ENCODE results near the gene IPO11.
A peak's percentile ranks its signal among the peaks of the same experiment; 100 is the strongest.

IPO11 gene

DNA sequence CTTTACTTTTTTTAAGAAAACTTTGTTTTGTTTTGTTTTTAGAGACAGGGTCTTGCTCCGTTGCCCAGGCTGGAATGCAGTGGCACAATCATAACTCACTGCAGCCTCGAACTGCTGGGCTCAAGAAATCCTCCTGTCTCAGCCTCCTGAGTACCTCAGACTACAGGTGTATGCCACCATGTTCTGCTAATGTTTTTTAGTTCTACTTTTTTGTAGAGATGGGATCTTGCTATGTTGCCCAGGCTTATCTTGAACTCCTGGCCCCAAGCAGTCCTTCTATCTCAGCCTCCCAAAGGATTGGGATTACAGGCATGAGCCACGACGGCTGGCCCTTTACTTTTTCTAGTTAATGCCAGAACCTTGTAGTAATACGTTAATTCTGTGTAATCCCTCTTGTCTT lies 36.0 kb downstream of the IPO11 start:
- WGBS, 2 donors (ENCODE audit: extremely low coverage in 2 of 2, insufficient read length in 2 of 2, insufficient replicate concordance in 1 of 2), result no CpG with 5 or more reads among the region's 5 CpGs

GRCh38 chr5:62450259-62450658 lies 37.7 kb downstream of the IPO11 start:
- Histone ChIP-seq H2BK15ac (ENCODE audit: low read length) (no peak overlapping the region), H3K4me1 (ENCODE audit: control insufficient read depth in 2 of 2, insufficient read depth in 1 of 2, low read depth in 1 of 2, low read length in 2 of 2) (no peaks in the 10 kb centered on the region), H2AK5ac (ENCODE audit: low read depth, low read length) (no peak overlapping the region), H3K4me3 (ENCODE audit: low read length in 2 of 2) (no peak overlapping the region), H3K9ac (ENCODE audit: low read depth, low read length, poor library complexity) (no peak overlapping the region), H3K27ac (replicated peaks; ENCODE audit: low read length) (no peak overlapping the region), H4K8ac (ENCODE audit: low read depth, low read length) (no peak overlapping the region), H3K79me1 (ENCODE audit: low read depth, low read length) (no peaks in the 10 kb centered on the region), H3K9me3 (replicated peaks in 1 of 2; ENCODE audit: control insufficient read depth in 2 of 2, insufficient read depth in 1 of 2, low read depth in 1 of 2, low read length in 2 of 2) (no peaks in the 10 kb centered on the region), H3K14ac (ENCODE audit: low read length) (no peak overlapping the region), H4K91ac (ENCODE audit: low read depth, low read length, poor library complexity) (no peak overlapping the region), H3K23ac (ENCODE audit: low read depth, low read length, poor library complexity) (no peak overlapping the region), H2BK120ac (ENCODE audit: low read depth, low read length) (no peak overlapping the region), H2AFZ (ENCODE audit: low read length) (no peak overlapping the region), H2BK12ac (ENCODE audit: low read length) (no peak overlapping the region), H3K27me3 (ENCODE audit: control insufficient read depth in 3 of 3, insufficient read depth in 3 of 3, low read depth in 1 of 3, low read length in 3 of 3) (no peaks in the 10 kb centered on the region), H3K4ac (ENCODE audit: low read length) (no peak overlapping the region), H3K18ac (ENCODE audit: low read length) (no peak overlapping the region), H3K36me3 (replicated peaks in 1 of 2; ENCODE audit: control insufficient read depth in 2 of 2, insufficient read depth in 2 of 2, low read length in 2 of 2) (peaks cover 2 to 70% of the 10 kb centered on the region in 2 donors), H2BK5ac (ENCODE audit: low read length) (no peak overlapping the region), H3K4me2 (ENCODE audit: insufficient read depth, low read length, poor library complexity, severe bottlenecking) (no peak overlapping the region)
- DNase-seq (ENCODE audit: low spot score), result no peak
- WGBS, 2 donors (ENCODE audit: extremely low coverage in 2 of 2, insufficient read length in 2 of 2, insufficient replicate concordance in 1 of 2), result no CpG with 5 or more reads among the region's 2 CpGs

More for the DNA sequence above, 36.0 kb downstream of the IPO11 start:
- no peak for DNase-seq (ENCODE audit: low spot score)
- H3K9me3 ChIP-seq (replicated peaks in 1 of 2; ENCODE audit: control insufficient read depth in 2 of 2, insufficient read depth in 1 of 2, low read depth in 1 of 2, low read length in 2 of 2), result no peaks in the 10 kb centered on the region
- no peak overlapping the region for H2BK12ac ChIP-seq (ENCODE audit: low read length)
- no peak overlapping the region for H2BK120ac ChIP-seq (ENCODE audit: low read depth, low read length)
- H3K4ac ChIP-seq (ENCODE audit: low read length), result no peak overlapping the region
- H4K91ac ChIP-seq (ENCODE audit: low read depth, low read length, poor library complexity), result no peak overlapping the region
- H3K4me1 ChIP-seq (ENCODE audit: control insufficient read depth in 2 of 2, insufficient read depth in 1 of 2, low read depth in 1 of 2, low read length in 2 of 2), result no peaks in the 10 kb centered on the region
- H2BK5ac ChIP-seq (ENCODE audit: low read length), result no peak overlapping the region
- no peak overlapping the region for H3K23ac ChIP-seq (ENCODE audit: low read depth, low read length, poor library complexity)
- no peak overlapping the region for H2AK5ac ChIP-seq (ENCODE audit: low read depth, low read length)
- H3K18ac ChIP-seq (ENCODE audit: low read length), result no peak overlapping the region
- no peak overlapping the region for H3K4me3 ChIP-seq (ENCODE audit: low read length in 2 of 2)
- H3K27ac ChIP-seq (replicated peaks; ENCODE audit: low read length), result no peak overlapping the region
- H4K8ac ChIP-seq (ENCODE audit: low read depth, low read length), result no peak overlapping the region
- no peak overlapping the region for H2BK15ac ChIP-seq (ENCODE audit: low read length)
- H3K9ac ChIP-seq (ENCODE audit: low read depth, low read length, poor library complexity), result no peak overlapping the region
- H3K79me1 ChIP-seq (ENCODE audit: low read depth, low read length), result no peaks in the 10 kb centered on the region
- H3K27me3 ChIP-seq (ENCODE audit: control insufficient read depth in 3 of 3, insufficient read depth in 3 of 3, low read depth in 1 of 3, low read length in 3 of 3), result no peaks in the 10 kb centered on the region
- H3K14ac ChIP-seq (ENCODE audit: low read length), result no peak overlapping the region
- H2AFZ ChIP-seq (ENCODE audit: low read length), result no peak overlapping the region
- peaks cover 2 to 70% of the 10 kb centered on the region in 2 donors for H3K36me3 ChIP-seq (replicated peaks in 1 of 2; ENCODE audit: control insufficient read depth in 2 of 2, insufficient read depth in 2 of 2, low read length in 2 of 2)
- H3K4me2 ChIP-seq (ENCODE audit: insufficient read depth, low read length, poor library complexity, severe bottlenecking), result no peak overlapping the region

DNA sequence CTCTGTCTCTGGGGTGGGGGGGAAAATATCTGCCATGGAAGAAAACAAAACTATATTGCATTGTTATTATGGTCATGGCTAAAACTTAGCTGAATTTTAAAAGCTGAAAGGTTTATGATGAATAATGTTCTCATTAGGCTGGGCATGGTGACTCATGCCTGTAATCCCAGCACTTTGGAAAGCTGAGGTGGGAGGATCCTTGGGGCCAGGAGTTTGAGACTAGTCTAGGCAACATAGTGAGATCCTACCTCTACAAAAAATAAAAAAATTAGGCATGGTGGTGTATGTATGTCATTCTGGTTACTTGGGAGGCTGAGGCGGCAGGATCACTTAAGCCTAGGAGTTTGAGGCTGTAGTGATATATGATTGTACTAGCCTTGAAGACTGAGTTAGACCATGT lies 44.5 kb downstream of the IPO11 start:
- Histone ChIP-seq H3K4ac (ENCODE audit: low read length) (no peak overlapping the region), H2AK5ac (ENCODE audit: low read depth, low read length) (no peak overlapping the region), H3K9me3 (replicated peaks in 1 of 2; ENCODE audit: control insufficient read depth in 2 of 2, insufficient read depth in 1 of 2, low read depth in 1 of 2, low read length in 2 of 2) (no peaks in the 10 kb centered on the region), H3K27ac (replicated peaks; ENCODE audit: low read length) (no peak overlapping the region), H3K14ac (ENCODE audit: low read length) (no peak overlapping the region), H3K79me1 (ENCODE audit: low read depth, low read length) (no peaks in the 10 kb centered on the region), H2BK12ac (ENCODE audit: low read length) (no peak overlapping the region), H2BK120ac (ENCODE audit: low read depth, low read length) (no peak overlapping the region), H4K8ac (ENCODE audit: low read depth, low read length) (no peak overlapping the region), H4K91ac (ENCODE audit: low read depth, low read length, poor library complexity) (no peak overlapping the region), H3K23ac (ENCODE audit: low read depth, low read length, poor library complexity) (no peak overlapping the region), H3K18ac (ENCODE audit: low read length) (no peak overlapping the region), H2AFZ (ENCODE audit: low read length) (no peak overlapping the region), H3K36me3 (replicated peaks in 1 of 2; ENCODE audit: control insufficient read depth in 2 of 2, insufficient read depth in 2 of 2, low read length in 2 of 2) (peaks cover 4 to 43% of the 10 kb centered on the region in 2 donors), H3K4me3 (ENCODE audit: low read length in 2 of 2) (no peak overlapping the region), H3K27me3 (ENCODE audit: control insufficient read depth in 3 of 3, insufficient read depth in 3 of 3, low read depth in 1 of 3, low read length in 3 of 3) (no peaks in the 10 kb centered on the region), H3K9ac (ENCODE audit: low read depth, low read length, poor library complexity) (no peak overlapping the region), H2BK15ac (ENCODE audit: low read length) (no peak overlapping the region), H3K4me1 (ENCODE audit: control insufficient read depth in 2 of 2, insufficient read depth in 1 of 2, low read depth in 1 of 2, low read length in 2 of 2) (no peaks in the 10 kb centered on the region), H3K4me2 (ENCODE audit: insufficient read depth, low read length, poor library complexity, severe bottlenecking) (no peak overlapping the region), H2BK5ac (ENCODE audit: low read length) (no peak overlapping the region)
- WGBS, 2 donors (ENCODE audit: extremely low coverage in 2 of 2, insufficient read length in 2 of 2, insufficient replicate concordance in 1 of 2), result no CpG with 5 or more reads among the region's 1 CpG
- no peak for DNase-seq (ENCODE audit: low spot score)

- H3K27ac ChIP-seq (replicated peaks; ENCODE audit: low read length), result no peak overlapping the region
- no peak overlapping the region for H2BK5ac ChIP-seq (ENCODE audit: low read length)
- no peak overlapping the region for H2BK15ac ChIP-seq (ENCODE audit: low read length)
- no peak overlapping the region for H3K9ac ChIP-seq (ENCODE audit: low read depth, low read length, poor library complexity)
- no peaks in the 10 kb centered on the region for H3K9me3 ChIP-seq (replicated peaks in 1 of 2; ENCODE audit: control insufficient read depth in 2 of 2, insufficient read depth in 1 of 2, low read depth in 1 of 2, low read length in 2 of 2)
- H3K4ac ChIP-seq (ENCODE audit: low read length), result no peak overlapping the region
- H3K14ac ChIP-seq (ENCODE audit: low read length), result no peak overlapping the region
- peaks cover 2 to 15% of the 10 kb centered on the region in 2 donors for H3K36me3 ChIP-seq (replicated peaks in 1 of 2; ENCODE audit: control insufficient read depth in 2 of 2, insufficient read depth in 2 of 2, low read length in 2 of 2)
- no peaks in the 10 kb centered on the region for H3K4me1 ChIP-seq (ENCODE audit: control insufficient read depth in 2 of 2, insufficient read depth in 1 of 2, low read depth in 1 of 2, low read length in 2 of 2)
- no peak overlapping the region for H2AFZ ChIP-seq (ENCODE audit: low read length)
- no peak overlapping the region for H2BK12ac ChIP-seq (ENCODE audit: low read length)
- H3K4me2 ChIP-seq (ENCODE audit: insufficient read depth, low read length, poor library complexity, severe bottlenecking), result no peak overlapping the region
- peak; percentile 21 for DNase-seq (ENCODE audit: low spot score)
- H3K4me3 ChIP-seq (ENCODE audit: low read length in 2 of 2), result no peak overlapping the region
- no peak overlapping the region for H4K91ac ChIP-seq (ENCODE audit: low read depth, low read length, poor library complexity)
- no peak overlapping the region for H2AK5ac ChIP-seq (ENCODE audit: low read depth, low read length)
- H3K79me1 ChIP-seq (ENCODE audit: low read depth, low read length), result peaks cover 3% of the 10 kb centered on the region
- H3K18ac ChIP-seq (ENCODE audit: low read length), result no peak overlapping the region
- H4K8ac ChIP-seq (ENCODE audit: low read depth, low read length), result no peak overlapping the region
- no peaks in the 10 kb centered on the region for H3K27me3 ChIP-seq (ENCODE audit: control insufficient read depth in 3 of 3, insufficient read depth in 3 of 3, low read depth in 1 of 3, low read length in 3 of 3)
- H3K23ac ChIP-seq (ENCODE audit: low read depth, low read length, poor library complexity), result no peak overlapping the region
- H2BK120ac ChIP-seq (ENCODE audit: low read depth, low read length), result no peak overlapping the region
Observed at GRCh38 chr5:62460578-62460983, 48.0 kb downstream of the IPO11 start.
